ENCODE results near the gene TRPM6. TPM values are rescaled to one million over a fixed set of nuclear protein-coding genes. Genes with fewer than 3 reads are reported as not detected.
A peak's percentile ranks its signal among the peaks of the same experiment; 100 is the strongest.

Gene TRPM6
- total and polyA plus RNA-seq, 8 donors = under 0.01 to 18.8 (median 2.3) TPM; not detected in 2

- Histone ChIP-seq H3K4me3 (no peak overlapping the region), H3K27ac (no peak overlapping the region), H3K27me3 (no peaks in the 10 kb centered on the region), H3K36me3 (no peaks in the 10 kb centered on the region), H3K4me1 (no peaks in the 10 kb centered on the region), H3K9me3 (no peaks in the 10 kb centered on the region)
- intact Hi-C loops (cut with DNase I; ENCODE audit: low total_unique reads) = no loop called here
- DNase-seq = no peak
- TF ChIP-seq CTCF (IDR thresholded peaks at IDR 0.05) (no peak), EP300 (IDR thresholded peaks at IDR 0.05) (no peak), POLR2AphosphoS5 (IDR thresholded peaks at IDR 0.05) (no peak), POLR2A (IDR thresholded peaks at IDR 0.05) (no peak)
- 78 to 88% (median 84%) methylated on average over 3 of the region's 3 CpGs for WGBS, 5 donors
Observed at GRCh38 chr9:74755999-74756398, 131.7 kb downstream of the TRPM6 start.

GRCh38 chr9:74755355-74755754 is 132.4 kb downstream of the TRPM6 start:
- H3K27me3 ChIP-seq = no peaks in the 10 kb centered on the region
- no peak for TF ChIP-seq POLR2AphosphoS5 (IDR thresholded peaks at IDR 0.05)
- TF ChIP-seq POLR2A (IDR thresholded peaks at IDR 0.05) = no peak
- no peak overlapping the region for H3K4me3 ChIP-seq
- no peak overlapping the region for H3K27ac ChIP-seq
- intact Hi-C loops (cut with DNase I; ENCODE audit: low total_unique reads) = no loop called here
- no peaks in the 10 kb centered on the region for H3K4me1 ChIP-seq
- no peak for DNase-seq
- no peaks in the 10 kb centered on the region for H3K36me3 ChIP-seq
- no peaks in the 10 kb centered on the region for H3K9me3 ChIP-seq

- H3K36me3 ChIP-seq = no peaks in the 10 kb centered on the region
- no peaks in the 10 kb centered on the region for H3K27me3 ChIP-seq
- H3K27ac ChIP-seq = no peak overlapping the region
- intact Hi-C loops (cut with DNase I; ENCODE audit: low total_unique reads) = no loop called here
- no peaks in the 10 kb centered on the region for H3K9me3 ChIP-seq
- no peaks in the 10 kb centered on the region for H3K4me1 ChIP-seq
- no peak for DNase-seq
- TF ChIP-seq CTCF (IDR thresholded peaks at IDR 0.05) (no peak), POLR2AphosphoS5 (IDR thresholded peaks at IDR 0.05) (no peak), POLR2A (IDR thresholded peaks at IDR 0.05) (no peak), EP300 (IDR thresholded peaks at IDR 0.05) (no peak)
- 57 to 68% (median 60%) methylated on average over 6 of the region's 6 CpGs for WGBS, 5 donors
- H3K4me3 ChIP-seq = no peak overlapping the region
Observed at GRCh38 chr9:74753650-74754049, 134.1 kb downstream of the TRPM6 start.

GRCh38 chr9:74748966-74749365 is 138.8 kb downstream of the TRPM6 start:
- H3K4me1 ChIP-seq = no peaks in the 10 kb centered on the region
- H3K27me3 ChIP-seq = no peaks in the 10 kb centered on the region
- intact Hi-C loops (cut with DNase I; ENCODE audit: low total_unique reads) = no loop called here
- WGBS, 5 donors = 74 to 82% (median 78%) methylated on average over 4 of the region's 4 CpGs
- no peak for DNase-seq
- H3K4me3 ChIP-seq = no peak overlapping the region
- H3K9me3 ChIP-seq = no peaks in the 10 kb centered on the region
- no peak overlapping the region for H3K27ac ChIP-seq
- TF ChIP-seq POLR2AphosphoS5 (IDR thresholded peaks at IDR 0.05) (no peak), EP300 (IDR thresholded peaks at IDR 0.05) (no peak), POLR2A (IDR thresholded peaks at IDR 0.05) (no peak), CTCF (IDR thresholded peaks at IDR 0.05) (no peak)
- no peaks in the 10 kb centered on the region for H3K36me3 ChIP-seq

GRCh38 chr9:74742792-74743730 is 144.7 kb downstream of the TRPM6 start:
- Histone ChIP-seq H3K27ac (no peak overlapping the region), H3K9me3 (no peaks in the 10 kb centered on the region), H3K4me1 (peaks cover 0 to 8% (median 0%) of the 10 kb centered on the region in 4 donors), H3K36me3 (no peaks in the 10 kb centered on the region), H3K4me3 (no peak overlapping the region), H3K27me3 (no peaks in the 10 kb centered on the region)
- no peak for TF ChIP-seq POLR2A (IDR thresholded peaks at IDR 0.05)
- no peak for TF ChIP-seq POLR2AphosphoS5 (IDR thresholded peaks at IDR 0.05)
- TF ChIP-seq CTCF (IDR thresholded peaks at IDR 0.05) = peak in 5 of 7 experiments; percentile 14 to 52 (median 46)
- WGBS, 5 donors = 8 to 20% (median 14%) methylated on average over 8 of the region's 8 CpGs
- intact Hi-C loops (cut with DNase I; ENCODE audit: low total_unique reads) = no loop called here
- peak in 1 of 2 donors; percentile 59 for DNase-seq

All from stomach (tissue), 9 donors.